GM12878 (cell line): ENCODE measurements around the gene PDK3.

Experiments used
- CBX3 ChIP-seq: fragments of 200-600 bp; sonication (generic); IDR thresholded peaks from 2 replicates; pipeline ENCODE4 v1.6.1; 2016; ENCODE audit warnings: low read depth, borderline replicate concordance
- FOXK2 ChIP-seq: fragments of 450-650 bp; IDR thresholded peaks from 2 replicates; pipeline ENCODE4 v1.6.1; 2017; ENCODE audit warnings: mild to moderate bottlenecking, moderate library complexity
- MTA3 ChIP-seq: IDR thresholded peaks from 2 replicates; pipeline ENCODE4 v1.6.1; 2012; ENCODE audit warnings: low read length, inconsistent platforms, borderline replicate concordance
- RB1 ChIP-seq: fragments of 450-650 bp; formaldehyde crosslinking; IDR thresholded peaks from 2 replicates; pipeline ENCODE4 v1.6.1; 2017; ENCODE audit warnings: mild to moderate bottlenecking, borderline replicate concordance
- RCOR1 ChIP-seq: conservative IDR thresholded peaks from 2 replicates; pipeline ENCODE4 v1.6.1; 2012; ENCODE audit warnings: low read depth, low read length, improper control_type of control experiment
- SPI1 ChIP-seq: IDR thresholded peaks from 2 replicates; pipeline ENCODE4 v1.6.1; 2011; ENCODE audit warnings: low read depth, mild to moderate bottlenecking, low read length, moderate library complexity, borderline replicate concordance; ENCODE audit not compliant: insufficient read depth
- TF ChIP-seq, protein P1 (sequence below), 3 experiments: IDR thresholded peaks in 2 of 3; conservative IDR thresholded peaks in 1 of 3; 2 replicates each; pipeline ENCODE4 v1.5.1; 2011; ENCODE audit warnings: low read depth in 3 of 3, low read length in 3 of 3, mild to moderate bottlenecking in 3 of 3, control low read depth in 2 of 3, moderate library complexity in 2 of 3, inconsistent platforms in 1 of 3, mixed read lengths in 1 of 3; ENCODE audit not compliant: control insufficient read depth in 2 of 3, insufficient read depth in 1 of 3; ENCODE audit errors: extremely low read depth in 1 of 3
- TF ChIP-seq, protein P2 (sequence below): IDR thresholded peaks from 2 replicates; pipeline ENCODE4 v1.6.1; 2011; ENCODE audit warnings: borderline replicate concordance, low read depth, mild to moderate bottlenecking, moderate library complexity, mixed read lengths, low read length; ENCODE audit not compliant: insufficient read depth; ENCODE audit errors: extremely low read length

GRCh38 chrX:24547961-24548360 is 82.9 kb downstream of the PDK3 start:
- TF ChIP-seq CBX3 (no peak), RCOR1 (no peak), FOXK2 (no peak), SPI1 (no peak), MTA3 (no peak), RB1 (no peak)
- TF ChIP-seq, protein P1, sequence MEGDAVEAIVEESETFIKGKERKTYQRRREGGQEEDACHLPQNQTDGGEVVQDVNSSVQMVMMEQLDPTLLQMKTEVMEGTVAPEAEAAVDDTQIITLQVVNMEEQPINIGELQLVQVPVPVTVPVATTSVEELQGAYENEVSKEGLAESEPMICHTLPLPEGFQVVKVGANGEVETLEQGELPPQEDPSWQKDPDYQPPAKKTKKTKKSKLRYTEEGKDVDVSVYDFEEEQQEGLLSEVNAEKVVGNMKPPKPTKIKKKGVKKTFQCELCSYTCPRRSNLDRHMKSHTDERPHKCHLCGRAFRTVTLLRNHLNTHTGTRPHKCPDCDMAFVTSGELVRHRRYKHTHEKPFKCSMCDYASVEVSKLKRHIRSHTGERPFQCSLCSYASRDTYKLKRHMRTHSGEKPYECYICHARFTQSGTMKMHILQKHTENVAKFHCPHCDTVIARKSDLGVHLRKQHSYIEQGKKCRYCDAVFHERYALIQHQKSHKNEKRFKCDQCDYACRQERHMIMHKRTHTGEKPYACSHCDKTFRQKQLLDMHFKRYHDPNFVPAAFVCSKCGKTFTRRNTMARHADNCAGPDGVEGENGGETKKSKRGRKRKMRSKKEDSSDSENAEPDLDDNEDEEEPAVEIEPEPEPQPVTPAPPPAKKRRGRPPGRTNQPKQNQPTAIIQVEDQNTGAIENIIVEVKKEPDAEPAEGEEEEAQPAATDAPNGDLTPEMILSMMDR (IDR thresholded peaks at IDR 0.05 in 2 of 3, conservative IDR thresholded peaks at IDR 0.05 in 1 of 3; ENCODE audit: control insufficient read depth in 2 of 3, extremely low read depth in 1 of 3, insufficient read depth in 1 of 3, low read depth in 3 of 3, low read length in 3 of 3), result no peak
- TF ChIP-seq, protein P2, sequence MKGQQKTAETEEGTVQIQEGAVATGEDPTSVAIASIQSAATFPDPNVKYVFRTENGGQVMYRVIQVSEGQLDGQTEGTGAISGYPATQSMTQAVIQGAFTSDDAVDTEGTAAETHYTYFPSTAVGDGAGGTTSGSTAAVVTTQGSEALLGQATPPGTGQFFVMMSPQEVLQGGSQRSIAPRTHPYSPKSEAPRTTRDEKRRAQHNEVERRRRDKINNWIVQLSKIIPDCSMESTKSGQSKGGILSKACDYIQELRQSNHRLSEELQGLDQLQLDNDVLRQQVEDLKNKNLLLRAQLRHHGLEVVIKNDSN, result no peak
